ENCODE data around the gene ALKBH5.

- TF ChIP-seq RNF2 (IDR thresholded peaks at IDR 0.05; ENCODE audit: borderline replicate concordance, low read depth), result no peak
- no peak for TF ChIP-seq CTCF (IDR thresholded peaks at IDR 0.05)
- no peak for TF ChIP-seq MYC (IDR thresholded peaks at IDR 0.05; ENCODE audit: borderline replicate concordance, low read length)
- TF ChIP-seq POLR2A (IDR thresholded peaks at IDR 0.05; ENCODE audit: low read length), result no peak
- no peak for TF ChIP-seq RAD21 (conservative IDR thresholded peaks at IDR 0.05 in 1 of 2, IDR thresholded peaks at IDR 0.05 in 1 of 2)
- no peak for TF ChIP-seq FOSL2 (IDR thresholded peaks at IDR 0.05)
- no peak for TF ChIP-seq FOSL2 (CRISPR knock-in tag; IDR thresholded peaks at IDR 0.05)
- TF ChIP-seq CHD2 (IDR thresholded peaks at IDR 0.05; ENCODE audit: low read length, partially characterized antibody), result no peak
- TF ChIP-seq CHD4 (IDR thresholded peaks at IDR 0.05; ENCODE audit: borderline replicate concordance), result no peak
Observed at GRCh38 chr17:18229254-18229653, 45.6 kb downstream of the ALKBH5 start.
